GM19035 (cell line): ENCODE measurements around the gene PRXL2A.
"Not testable (repeated sequence)": the region's sequence is repeated elsewhere in the genome, so short reads cannot be mapped to it uniquely, and the experiment has no call there.

Source experiments
- ATAC-seq: cut with Tn5 transposase; IDR thresholded peaks from one replicate; pipeline ENCODE4 v1.9.1; 2021; ENCODE audit not compliant: unreplicated experiment

Gene PRXL2A

DNA sequence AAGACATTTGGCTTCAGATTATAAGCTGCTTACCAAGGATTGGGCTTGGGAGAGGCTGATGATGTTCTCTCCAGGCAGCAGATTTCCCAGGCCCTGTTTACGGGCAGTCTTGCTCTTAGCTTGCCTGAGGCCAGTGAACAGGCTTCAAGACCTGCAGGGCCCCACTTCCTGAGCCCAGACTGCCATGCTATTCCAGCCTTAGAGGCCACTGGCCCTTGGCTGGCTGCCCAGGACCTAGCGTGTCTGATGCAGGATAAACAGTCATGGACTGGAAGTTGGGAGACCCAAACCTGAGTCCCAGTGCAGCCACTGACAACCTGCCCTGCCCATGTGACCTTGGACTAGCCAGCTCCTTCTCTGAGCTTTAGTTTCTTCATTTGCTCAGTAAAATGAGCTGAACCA is 2.9 kb downstream of the PRXL2A start:
- no peak for ATAC-seq

DNA sequence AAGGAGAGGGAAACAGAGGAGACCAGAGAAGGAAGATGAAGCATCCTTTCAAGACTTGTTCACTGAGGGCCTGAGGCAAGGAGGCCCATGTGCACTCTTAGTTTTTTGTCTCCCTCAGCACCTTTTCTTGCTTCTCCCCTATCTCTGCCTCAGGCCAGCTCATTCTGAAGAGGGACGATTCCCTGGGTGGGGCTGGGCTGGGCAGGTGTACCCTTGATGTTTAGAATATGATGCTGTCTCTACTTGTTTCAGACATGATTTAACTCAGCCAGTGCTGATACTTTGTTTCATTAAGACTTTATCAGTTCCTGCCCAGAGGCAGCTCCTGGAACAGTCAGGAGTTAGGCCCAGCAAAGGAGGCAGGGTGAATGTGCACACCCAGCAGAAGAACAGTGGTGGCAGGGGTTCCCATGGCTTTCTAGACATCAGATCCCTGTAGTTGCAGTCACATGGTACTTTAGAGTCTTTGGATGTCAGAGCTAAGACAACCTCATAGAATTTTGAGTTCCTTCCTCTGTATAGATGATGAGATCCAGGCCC is 3.4 kb downstream of the PRXL2A start:
- ATAC-seq = no peak

DNA sequence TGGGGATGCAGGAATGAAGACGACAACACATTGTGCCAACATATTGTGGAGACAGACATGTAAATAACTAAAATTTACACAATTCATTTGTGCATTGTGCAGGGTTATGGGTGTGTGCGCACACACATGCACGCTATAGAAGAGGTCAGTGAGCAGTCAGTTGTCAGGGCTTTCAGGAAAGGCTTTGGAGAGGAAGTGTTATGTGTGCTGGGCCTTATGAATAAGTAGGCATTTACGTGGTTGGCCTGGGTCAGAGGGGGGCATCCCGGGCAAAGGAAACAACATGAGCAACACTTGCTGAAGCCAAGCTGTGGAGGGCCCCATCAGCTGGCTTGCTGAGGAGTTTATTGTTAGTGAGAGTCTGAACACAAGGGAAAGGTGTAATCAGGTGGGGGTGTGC is 4.1 kb downstream of the PRXL2A start:
- no peak for ATAC-seq

DNA sequence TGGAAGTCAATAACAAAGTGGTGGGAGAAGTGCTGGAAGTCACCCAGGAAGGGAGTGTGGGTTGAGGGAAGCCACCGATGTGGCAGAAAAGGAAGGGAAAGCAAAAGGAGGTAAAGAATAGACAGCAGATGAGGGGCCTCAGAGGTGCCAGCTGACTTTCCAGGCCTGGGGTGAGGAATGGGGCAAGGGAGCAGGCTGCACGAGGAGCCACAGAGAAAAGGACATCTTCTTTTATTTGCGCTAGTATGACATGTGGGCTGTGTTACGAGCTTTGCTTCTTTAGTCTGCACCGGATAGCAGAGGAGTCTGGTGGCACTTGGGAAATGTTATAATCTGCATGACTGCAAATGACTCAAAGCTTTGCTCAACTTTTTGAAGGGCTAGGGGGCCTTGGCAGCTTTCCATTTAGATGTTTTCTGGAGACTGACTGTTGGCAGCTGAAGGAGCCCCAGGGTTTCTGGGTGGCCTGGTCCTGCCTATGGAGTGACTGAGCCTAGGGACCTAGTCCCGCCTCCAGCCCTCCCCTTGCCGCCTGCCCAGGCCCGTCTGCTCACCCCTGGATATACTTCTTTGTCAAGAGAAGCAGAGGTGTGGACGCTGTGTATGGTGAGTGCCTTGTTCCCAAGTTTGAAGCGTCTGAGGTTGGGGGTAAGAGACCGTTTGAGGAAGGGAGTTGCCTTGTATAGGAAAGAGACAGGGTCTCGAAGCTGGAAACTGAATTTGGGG is 5.1 kb downstream of the PRXL2A start:
- no peak for ATAC-seq

DNA sequence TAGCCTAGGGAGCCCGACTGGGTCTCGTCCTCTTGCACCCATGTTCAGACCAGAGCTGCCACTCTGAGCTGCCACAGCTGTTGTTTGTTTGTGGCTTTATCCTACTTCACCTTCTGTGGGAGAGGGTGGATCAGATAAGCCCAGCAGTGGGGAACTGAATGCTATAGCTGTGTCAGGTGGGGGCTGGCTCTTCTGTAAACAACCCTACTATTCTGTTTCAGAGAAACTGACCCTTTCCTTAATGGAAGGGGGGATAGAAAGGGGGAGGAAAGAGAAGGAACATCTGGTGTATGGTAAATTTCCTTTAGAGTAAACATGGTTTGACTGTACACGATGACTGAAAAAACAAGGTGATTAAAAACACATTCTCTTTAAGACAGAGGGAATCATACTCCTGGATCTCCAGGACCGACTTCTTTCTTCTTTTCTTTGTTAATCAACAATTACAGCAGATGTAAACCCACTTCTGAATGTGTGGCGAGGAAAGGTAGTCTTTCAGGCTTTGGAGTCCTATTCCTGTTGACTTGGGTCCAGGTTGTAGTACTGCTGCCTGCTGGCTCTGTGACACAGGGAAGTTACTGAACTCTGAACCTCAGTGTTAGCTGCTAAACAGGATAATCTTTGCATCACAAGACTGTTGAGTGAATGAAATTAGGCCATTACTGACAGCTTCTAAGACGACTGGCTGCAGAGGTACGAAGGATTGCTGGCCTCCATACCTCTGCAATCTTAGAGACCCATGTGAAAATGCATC is 6.0 kb downstream of the PRXL2A start:
- ATAC-seq = no peak

DNA sequence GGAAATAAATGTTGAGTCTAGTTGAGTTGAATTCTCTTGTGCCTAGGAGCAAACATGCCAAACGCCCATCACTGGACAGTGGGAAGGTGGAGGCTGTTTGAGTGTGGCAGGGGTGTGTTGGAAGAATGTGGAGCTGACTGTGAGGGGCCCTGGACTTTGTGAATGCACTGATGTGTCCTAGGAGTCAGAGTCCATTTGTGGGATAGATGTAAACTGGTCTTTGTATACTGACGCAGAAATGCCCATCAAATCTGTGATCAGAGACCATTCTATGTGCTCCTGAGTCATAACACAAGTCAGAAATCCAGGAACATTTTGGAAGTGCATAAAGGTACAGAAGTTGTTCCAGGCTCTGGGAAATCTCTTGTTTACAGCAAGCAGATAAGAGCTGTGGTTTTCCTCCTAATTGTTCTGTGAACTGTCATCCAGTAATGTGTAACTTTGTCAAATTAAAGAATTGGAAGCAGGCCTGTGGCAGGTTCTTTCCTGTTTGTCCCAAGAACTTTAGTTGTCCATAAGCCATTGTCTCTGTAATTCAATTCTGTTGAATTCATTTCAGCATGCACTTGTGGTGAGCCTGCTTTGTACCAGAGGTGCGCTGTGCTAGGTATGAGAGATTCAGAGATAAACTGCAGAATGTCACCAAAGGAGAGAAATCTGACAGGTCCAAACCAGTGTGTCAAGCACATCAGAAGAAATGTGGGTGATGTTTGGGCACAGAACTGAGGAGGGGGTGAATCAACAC is 7.6 kb downstream of the PRXL2A start:
- ATAC-seq = no peak

DNA sequence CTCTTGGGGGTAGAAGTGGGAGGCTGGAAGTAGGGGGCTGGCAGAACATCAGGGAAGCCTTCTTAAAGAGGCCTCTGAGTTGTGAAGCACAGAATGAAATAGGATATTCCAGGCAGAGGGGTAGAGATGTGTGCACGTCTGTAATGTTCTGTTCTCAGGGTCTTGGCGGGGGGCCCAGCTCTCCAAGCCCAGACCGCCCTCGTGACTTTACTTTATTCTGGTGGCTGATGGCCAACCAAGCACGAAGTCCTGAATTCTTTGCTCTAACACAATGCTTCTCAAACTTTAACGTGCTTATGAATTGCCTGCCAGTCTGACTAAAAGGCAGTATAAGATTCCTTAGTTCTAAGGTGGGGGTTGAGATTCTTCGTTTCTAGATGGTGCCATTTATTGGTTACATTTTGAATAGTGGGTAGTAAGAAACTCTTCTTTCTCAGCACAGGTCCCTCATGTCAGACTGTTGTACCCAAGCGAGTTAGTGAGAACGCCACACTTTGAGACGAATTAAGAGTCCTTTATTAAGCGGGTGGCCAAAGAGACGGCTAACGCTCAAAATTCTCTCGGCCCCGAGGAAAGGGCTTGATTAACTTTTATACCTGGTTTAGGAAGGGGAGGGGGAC is 8.2 kb downstream of the PRXL2A start:
- no peak for ATAC-seq

DNA sequence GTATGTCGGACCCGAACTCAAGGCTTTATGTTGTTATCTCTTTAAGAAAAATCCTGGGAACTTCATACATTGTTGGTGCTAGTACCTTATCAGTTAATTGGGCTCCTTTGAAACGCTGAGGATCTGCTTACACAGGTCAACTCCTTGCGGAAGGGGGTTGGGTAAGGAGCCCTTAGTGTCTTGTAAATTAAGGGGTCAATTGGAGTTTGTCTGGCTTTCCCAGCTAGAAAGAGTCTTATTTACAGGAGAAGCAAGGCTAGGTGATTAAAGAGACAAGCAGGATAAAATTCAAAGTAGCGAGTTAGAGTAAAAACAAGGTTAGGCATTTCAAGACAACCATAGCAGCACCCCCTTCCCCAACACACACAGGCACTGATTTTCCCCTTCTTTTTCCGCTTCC is 8.9 kb downstream of the PRXL2A start:
- ATAC-seq = not testable (repeated sequence)

DNA sequence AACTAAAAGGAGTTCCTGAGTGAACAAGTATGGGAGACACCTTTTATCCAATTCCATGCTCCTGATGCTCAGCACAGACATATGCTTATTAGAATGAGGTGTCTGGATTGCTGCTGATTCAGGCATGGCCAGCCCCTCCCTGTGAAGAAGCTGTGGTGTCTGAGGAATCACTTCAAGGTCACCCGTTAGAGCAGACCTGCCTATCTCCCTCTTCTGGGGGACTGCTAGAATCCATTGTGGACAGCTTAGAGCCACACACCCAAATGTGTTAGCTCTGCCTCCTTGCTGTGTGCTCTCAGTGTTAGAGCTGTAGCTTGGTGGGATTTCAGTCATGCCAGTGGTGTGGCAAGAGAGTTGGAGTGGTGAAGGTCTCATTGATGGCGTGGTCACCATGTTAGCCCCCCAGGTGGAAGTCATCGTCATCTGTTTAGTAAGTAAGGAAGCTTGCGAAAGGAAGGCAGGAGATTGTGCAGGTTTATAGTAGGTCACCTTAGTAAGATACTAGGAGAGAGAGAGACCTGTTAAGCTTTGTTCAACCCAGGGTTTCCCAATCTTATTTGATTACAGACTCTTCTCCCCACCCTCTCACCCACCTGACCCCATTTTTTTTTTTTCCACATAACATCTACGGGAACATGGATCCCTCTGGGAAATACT is 12.8 kb downstream of the PRXL2A start:
- peak; percentile 29 for ATAC-seq

DNA sequence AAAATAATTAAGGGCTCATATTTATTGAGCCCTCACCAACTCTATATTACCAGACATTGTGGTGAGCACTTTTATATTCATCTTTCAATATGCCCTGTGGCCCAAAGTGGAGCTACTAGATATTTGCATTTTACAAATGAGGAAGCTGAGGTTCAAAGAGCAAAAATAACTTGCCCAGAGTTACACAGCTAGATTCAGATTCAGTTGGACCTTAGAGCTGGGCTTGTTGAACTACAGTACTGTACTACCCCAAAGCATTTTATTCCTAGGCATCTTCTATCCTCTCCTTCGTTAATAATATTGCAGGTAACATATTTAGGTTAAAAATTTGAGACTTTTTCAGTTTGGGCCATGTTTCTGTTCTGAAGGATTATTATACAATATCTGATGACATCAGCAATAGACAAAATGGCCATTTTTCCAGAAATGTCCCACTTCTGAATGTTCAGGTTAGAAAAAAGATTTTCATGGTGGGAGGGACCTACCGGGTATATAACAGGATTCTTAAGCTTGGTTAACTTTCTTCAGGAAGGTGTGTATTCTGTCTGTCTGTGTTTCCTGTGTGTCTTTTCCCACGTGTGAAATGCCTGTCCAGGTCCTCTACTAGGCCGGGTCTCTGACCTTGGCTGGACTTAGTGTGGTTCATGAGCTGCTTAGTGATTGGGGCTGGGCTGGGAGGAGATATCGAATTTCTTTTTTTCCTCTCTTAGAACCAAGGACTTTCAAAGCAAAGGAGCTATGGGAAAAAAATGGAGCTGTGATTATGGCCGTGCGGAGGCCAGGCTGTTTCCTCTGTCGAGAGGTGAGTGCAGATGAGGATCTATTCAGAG is 13.6 kb downstream of the PRXL2A start:
- peak; percentile 96 for ATAC-seq

DNA sequence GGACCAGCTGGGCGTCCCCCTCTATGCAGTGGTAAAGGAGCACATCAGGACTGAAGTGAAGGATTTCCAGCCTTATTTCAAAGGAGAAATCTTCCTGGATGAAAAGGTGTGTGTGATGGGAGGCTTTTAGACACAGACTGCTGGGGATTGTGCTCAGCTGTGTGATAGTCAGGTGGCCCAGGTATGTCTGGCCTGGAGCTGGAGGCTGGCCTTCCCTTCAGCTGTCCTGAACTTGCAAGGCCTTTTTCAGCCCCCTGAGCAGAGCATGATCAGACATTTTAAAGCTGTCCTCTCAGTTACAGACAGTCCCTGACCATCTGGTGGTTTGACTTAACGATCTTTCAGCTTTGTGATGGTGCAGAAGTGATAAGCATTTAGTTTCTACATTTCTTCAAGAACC is 17.6 kb downstream of the PRXL2A start:
- no peak for ATAC-seq

DNA sequence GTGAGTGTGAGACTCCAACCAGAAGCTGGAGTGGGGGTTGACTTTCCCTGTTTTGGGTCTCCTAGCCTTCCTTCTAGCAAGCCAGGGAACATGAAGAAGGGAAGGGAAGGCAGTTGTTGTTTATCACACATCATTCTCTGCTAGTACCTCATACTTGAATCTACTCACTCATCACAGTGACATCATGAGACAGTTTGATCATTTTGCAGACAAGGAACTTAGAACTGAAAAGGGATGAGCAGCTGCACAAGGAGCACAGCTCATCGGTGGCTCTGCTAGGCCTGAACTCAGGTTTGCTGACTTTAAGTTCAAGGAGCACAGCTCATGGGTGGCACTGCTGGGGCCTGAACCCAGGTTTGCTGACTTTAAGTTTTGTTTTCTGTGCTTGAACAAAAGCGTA is 19.2 kb downstream of the PRXL2A start:
- ATAC-seq = no peak

DNA sequence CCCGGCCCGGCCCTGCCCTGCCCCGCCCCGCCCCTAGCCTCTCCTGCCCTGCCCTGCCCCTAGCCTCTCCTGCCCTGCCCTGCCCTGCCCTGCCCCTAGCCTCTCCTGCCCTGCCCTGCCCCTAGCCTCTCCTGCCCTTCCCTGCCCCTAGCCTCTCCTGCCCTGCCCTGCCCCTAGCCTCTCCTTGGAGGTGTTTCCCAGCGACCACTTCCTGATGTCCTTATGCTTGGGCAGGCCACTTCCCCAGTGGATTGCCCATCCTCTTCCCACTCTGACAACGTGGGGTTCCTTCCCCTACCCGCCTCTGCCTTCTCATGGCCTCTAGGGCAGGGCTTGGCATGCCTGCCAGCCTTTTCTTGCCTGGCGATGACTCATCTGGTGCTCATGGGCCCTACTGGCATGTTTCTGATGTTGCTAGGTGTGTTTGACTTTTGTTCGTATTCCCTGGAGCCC is 21.2 kb downstream of the PRXL2A start:
- ATAC-seq = no peak

DNA sequence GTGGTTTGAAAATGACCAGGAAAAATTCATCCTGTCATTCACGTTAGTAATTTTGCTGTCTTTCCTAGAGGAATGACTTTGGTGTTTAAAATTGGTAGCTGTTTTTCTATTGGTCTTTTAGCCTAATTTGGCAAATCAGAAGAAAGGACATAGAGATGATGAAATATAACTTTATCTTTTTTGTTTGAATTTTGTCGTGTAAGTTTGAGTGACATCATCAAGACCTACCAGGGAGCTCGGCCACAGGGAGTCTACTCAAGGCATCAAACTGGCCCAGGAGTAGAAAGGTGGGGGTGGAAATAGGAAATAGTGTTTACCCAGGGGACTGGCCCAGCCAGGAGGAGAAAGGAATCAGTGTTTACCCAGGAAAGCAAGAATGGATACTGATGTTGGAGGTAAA is 24.8 kb downstream of the PRXL2A start:
- no peak for ATAC-seq

DNA sequence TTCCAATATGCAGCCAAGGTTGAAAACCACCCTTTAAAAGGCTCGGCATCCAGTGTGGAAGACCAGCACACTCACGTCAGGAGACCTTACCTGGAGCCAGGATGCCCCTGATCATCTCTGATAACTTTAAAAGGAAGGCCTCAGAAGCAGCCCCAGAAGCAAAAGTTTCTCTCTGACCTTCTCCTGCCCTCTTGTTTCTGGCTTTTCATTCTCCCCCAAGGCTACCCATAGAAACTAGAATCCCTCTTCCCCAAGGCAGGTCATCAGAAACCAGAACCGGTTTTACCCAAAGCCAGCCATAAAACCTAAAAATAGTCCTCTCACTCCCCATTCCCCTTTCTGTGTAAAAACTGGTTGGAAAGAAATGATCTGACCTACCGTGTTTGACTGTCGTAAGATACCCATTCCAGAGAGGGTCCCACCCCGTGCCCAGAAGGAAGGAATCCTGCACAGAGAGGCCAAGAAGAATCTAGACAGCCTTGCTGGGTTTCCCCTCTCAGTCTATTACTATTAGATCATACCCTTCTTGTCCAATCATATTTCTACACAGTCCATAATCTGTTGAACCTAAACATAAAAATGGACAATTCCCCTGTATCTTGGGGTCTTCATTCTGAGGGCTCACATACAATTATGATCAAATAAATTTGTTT is 28.2 kb downstream of the PRXL2A start:
- ATAC-seq = no peak

DNA sequence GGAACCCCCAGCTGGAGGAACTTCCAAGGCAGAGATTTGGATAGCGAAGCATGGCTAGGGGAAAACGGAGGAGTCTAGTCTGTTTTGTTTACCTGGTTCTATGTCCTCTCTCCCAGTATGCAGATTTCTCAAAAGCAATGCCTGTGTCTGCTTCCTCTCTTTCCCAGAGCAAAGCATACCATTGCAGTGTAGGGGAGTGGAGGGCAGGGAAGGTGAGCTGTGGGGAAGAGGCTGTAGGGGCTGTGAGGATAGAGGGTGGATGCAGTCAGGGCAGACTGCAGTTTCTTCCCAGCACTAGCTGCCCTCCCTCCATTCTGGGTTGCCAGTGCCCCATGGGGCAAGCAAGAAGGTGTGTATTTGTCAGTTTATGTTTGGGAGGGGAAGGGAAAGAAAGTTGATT is 28.9 kb downstream of the PRXL2A start:
- ATAC-seq = no peak

DNA sequence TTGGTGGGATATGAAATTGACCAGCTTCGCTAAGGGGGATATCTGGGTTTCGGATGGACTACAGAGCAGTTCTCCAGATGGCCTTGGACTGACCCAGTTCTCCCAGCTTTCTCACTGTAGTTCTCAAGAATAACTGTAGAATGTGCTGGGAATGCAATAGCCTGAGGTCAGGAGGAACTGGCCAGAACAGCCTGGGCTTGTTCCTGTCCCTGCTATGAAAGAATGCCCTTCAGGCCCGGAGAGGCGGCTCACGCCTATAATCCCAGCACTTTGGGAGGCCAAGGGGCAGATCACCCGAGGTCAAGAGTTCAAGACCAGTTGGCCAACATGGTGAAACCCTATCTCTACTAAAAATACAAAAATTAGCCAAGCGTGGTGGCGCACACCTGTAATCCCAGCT is 33.5 kb downstream of the PRXL2A start:
- ATAC-seq = no peak

DNA sequence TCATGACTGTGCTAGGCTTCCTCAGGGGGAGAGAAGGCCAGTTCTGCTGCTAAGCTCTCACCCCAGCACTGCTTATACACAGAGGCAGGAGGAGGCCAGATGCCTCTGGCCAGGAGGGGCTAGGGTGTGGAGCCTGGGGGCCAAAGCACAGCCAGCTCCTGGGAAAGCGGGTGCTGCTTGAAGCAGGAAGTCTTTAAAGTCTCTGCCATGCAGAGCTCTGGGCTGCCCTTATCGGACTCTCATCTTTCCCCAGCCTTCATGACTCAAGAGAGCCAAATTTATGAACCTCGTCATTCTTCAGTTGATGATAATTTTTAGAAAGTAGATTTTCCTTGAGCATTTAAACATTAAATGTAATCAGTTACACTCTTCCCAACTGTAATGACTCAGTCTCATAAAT is 34.5 kb downstream of the PRXL2A start:
- no peak for ATAC-seq

DNA sequence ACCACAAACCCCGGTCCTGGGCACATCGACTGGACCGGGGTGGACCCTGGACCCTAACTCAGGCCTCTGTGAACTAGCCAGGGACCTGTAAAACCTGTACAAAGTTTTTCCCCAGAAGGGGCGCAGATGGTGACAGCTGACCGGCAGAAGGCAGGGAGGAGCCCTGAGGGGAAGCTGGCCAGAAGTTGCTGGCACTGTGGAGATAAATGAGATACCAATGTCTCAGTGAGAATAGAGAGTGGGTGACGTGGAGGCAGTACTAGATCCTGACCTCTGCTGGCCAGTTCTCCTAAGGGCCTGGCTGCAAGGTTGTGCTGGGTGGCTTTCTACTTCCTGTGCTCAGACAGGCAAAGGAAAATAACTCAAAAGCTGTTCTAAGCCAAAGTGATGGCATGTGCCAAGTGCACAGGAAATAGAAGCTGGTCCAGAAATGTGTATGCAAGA is 35.2 kb downstream of the PRXL2A start:
- ATAC-seq = peak; percentile 56
